HG02970 (cell line): ENCODE results near the gene NELL1.

Source experiments
- ATAC-seq: cut with Tn5 transposase; IDR thresholded peaks from one replicate; pipeline ENCODE4 v1.9.1; 2021; ENCODE audit warnings: mild to moderate bottlenecking, moderate library complexity, moderate number of reproducible peaks; ENCODE audit not compliant: unreplicated experiment, low FRiP score

Gene NELL1

GRCh38 chr11:20864628-20865027, 195.2 kb downstream of the NELL1 start:
- no peak for ATAC-seq

DNA sequence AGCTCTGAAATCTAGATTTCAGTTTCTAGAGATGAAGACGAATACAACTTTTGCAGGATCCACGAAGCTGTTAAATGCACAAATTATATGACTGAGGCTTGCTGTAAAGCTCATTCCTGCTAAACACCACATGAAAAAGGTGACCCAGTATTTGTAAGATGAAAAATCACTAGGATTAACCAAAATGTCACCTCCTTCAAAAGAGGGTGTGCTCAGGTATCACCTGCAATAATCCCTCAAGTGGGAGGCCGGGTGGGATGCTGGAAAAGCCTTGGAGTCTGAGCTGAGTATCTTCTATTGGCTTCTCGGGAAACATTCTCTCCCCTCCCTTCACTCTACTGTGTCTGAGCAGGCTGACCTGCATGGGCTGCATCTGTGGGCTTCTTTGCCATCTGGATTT, 195.8 kb downstream of the NELL1 start:
- ATAC-seq = no peak

- no peak for ATAC-seq
Measured at GRCh38 chr11:20869123-20869522, 199.7 kb downstream of the NELL1 start.

DNA sequence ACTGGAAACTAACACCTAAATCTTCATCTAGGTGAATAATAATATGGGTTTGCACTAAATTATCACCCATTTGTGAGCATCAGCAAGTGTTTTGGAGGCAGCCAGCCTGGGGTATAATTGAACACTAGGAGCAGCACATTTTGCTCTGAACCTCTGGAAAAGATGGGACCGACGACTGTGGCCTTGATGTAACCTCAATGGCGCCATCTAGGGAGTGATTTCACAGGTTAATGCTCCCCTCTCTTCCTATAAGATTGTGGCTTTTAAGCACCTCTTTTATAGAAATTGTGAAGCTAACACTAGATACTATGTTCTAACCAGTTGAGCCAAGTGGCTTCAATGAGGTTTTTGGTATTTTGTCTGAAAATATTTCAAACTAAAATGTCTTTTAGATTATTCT, 203.7 kb downstream of the NELL1 start:
- no peak for ATAC-seq

DNA sequence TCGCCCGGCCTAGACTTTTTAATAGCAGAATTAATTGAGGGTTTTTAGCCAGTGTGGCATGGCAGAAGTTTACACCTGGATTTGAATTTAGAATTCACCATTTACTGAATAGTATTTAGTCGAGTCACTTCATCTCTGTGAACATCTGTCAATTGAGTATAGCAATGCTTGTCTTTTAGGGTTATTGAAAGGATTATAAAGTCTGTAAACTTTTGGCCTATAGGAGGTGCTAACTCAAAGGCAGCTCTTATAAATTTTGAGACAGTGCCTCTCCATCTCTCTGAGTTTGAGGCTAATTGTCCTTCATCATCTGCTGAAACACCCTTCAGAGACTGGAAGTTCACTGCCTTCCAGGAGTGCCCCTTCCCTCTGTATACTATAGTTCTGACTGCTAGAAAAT, 205.0 kb downstream of the NELL1 start:
- no peak for ATAC-seq

- ATAC-seq = no peak
Measured at GRCh38 chr11:20875889-20876288, 206.5 kb downstream of the NELL1 start.

GRCh38 chr11:20876738-20877137, 207.4 kb downstream of the NELL1 start:
- no peak for ATAC-seq

DNA sequence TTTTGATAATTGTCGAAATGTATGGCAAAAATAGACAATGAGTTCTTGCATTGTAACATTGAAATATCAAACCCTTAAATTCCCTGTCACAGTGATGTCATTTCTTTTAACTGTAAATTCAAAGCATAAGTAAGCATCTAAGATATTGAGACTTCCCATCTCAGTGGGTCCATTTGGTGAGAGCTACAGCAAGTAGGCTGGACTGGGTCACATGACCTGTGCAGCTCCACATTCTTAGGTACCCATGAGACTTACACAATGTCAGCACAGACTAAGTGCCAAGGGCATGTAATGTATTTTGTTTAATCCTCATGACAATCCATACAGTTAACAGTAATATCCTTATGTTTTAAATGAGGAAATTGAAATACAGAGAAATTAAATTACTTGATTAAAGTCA, 210.7 kb downstream of the NELL1 start:
- no peak for ATAC-seq

DNA sequence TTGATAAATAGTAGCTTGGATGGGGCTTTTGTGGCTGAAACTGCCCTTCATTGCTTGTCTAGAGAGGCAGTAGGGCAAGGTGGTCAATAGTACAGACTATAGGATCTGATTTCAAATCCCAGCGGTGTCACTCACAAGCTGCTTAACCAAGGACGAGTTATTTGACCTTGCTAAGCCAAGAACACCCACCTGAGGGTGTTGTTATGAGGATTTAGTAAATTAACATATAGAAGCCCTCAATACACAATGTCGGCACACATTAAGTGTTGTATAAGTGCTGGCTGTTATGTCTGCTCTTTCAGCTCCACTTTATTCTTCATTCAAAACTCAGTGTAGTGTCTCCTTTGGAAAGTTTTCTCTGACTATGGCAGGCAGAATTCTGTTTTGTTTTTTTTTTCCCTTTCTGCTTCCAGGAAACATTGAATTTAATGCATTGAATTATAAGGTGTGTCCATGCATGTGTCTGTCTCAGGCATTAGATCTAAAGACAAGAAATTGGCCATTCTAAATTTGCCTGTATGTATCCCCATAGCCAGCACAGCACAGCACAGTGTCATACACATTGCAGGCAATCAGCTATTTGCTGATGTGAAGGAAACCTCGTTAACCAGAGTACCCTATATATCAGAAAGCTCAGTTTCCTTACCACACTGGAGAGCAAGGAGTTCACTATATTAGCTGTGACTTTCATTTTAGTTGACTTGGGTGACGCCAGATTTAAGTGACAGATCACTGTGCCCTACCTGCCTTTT, 212.1 kb downstream of the NELL1 start:
- ATAC-seq = no peak

DNA sequence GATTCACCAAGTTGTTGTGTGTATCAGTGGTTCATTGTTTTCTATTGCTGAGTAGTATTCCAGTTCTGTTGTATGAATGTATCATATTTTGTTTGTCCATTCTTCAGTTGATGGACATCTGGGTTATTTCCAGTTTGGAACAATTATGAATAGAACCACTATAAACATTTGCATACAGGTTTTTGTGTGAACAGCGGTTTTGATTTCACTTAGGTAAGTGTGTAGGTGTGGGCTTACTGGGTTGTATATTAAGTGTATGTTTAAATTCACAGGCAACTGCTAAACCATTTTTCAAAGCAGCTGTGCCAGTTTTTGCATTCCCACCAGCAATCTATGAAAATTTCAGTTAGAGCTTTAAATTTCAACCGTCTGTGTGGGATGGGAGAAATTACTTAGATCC, 217.8 kb downstream of the NELL1 start:
- no peak for ATAC-seq

GRCh38 chr11:20894296-20894695, 224.9 kb downstream of the NELL1 start:
- ATAC-seq = no peak

GRCh38 chr11:20909995-20910726, 240.8 kb downstream of the NELL1 start:
- ATAC-seq = no peak

- no peak for ATAC-seq
Measured at GRCh38 chr11:20910733-20911132, 241.3 kb downstream of the NELL1 start.

DNA sequence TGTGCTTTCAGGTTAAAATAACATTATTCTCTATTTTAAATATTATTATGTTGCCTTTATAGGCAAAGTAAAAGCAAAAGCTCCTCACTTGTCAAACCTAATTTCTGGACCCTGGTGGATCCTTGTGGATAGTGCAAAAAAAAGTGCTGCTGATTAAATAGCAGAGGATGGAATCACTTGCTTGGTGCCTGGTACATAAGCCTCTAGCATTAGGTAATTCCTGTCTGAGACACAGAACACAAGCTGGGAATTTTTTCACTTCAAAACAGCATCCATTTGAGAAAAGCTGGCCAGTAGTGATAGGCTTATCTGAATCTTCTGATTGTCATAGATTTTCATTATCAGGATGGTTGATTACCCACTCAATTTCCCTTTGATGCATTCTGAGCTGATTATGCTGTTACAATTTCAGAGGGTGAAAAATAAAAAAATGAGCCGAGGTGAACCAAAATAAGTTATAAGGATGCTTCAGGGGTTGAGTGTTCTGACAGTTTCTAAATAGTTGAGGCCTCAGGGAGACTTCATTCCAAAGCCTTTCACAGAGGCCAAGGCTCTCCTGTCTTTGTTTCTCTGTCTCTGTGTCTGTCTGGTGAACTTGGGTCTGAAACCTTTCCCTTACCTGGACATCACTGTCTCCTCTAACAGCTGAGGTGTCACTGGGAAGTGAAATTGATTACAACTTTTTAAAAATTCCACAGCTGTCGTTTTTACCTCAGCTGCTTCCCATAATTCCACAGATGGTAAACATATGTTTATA, 242.9 kb downstream of the NELL1 start:
- no peak for ATAC-seq

DNA sequence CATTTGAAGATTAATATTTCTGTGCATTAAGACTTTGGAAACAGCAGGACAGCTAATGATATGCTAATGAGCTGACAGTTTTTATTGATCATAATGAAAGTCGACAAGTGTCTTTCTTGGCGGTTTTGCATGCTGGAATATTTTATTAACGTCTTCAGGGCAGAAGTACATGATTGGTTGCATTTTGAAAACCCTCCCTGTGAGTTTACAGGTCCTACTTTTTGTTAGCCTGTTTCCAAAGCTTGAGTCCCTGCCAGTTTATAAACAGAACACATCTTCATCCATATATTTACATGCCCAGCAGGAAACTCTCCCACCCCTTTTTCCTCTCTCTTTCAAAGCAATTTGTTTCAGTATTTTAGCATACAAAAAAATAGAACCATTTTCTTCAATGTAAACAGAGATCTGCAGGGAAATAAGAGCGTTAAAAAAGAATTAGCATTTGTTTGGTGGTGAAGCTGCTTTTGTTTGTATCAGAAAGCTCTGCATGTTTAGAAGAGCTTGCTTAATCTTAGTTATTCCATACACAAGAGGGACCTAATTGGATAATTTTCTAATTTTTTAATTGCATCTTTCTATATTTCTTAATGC, 243.6 kb downstream of the NELL1 start:
- ATAC-seq = no peak

DNA sequence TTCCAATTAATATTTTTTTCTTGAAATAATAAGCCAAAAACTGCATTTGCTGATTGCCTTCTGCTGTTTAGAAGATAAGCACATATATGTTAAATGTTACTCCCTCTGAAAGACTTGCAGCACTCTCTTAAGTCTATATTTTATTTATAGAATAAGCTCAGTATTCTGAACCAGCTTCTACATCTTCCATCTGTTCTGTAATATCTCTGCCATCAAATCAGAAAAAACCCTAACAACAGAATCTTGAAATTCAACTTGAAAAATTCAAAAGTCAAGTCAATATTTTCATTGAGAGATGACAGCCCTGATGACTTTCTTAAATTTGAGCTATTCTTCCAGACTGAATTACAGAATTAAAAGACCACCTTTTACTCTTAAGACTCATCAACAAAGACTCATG, 247.9 kb downstream of the NELL1 start:
- no peak for ATAC-seq

GRCh38 chr11:20926799-20927540, 257.6 kb downstream of the NELL1 start:
- ATAC-seq = no peak

DNA sequence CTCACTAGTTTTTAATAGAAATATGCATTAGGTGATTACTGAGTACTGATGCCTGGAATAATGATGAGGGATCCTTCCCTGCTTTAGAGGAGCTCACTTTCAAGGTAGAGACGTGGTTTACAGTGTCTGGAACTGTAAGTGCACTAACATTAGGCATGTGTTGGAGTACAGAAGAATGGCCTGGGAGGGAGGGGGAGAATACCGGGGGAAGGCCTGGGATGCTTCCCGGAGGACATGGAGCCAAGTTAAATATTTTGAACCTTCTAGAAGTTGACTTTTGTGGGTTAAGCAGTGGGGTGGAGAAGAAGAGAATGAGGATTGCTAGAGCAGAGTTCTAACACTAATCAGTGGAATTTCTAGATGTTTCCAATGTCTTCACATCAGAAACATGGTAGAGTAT, 261.6 kb downstream of the NELL1 start:
- ATAC-seq = no peak

- no peak for ATAC-seq
Measured at GRCh38 chr11:20933086-20933485, 263.7 kb downstream of the NELL1 start.

- no peak for ATAC-seq
Measured at GRCh38 chr11:20933958-20934357, 264.6 kb downstream of the NELL1 start.
